GM12878 (cell line): Measurements from ENCODE around the gene TNK2. TPM values are rescaled to one million over a fixed set of nuclear protein-coding genes. Genes with fewer than 3 reads are reported as not detected.

Experiments
- ATAC-seq: fragments of 200-7000 bp; cut with Tn5 transposase; 3 replicates; pipeline ENCODE4 v1.9.1; 2020; ENCODE audit warnings: mild to moderate bottlenecking, moderate library complexity
- BruUV-seq: library from RNA; stranded (reverse); fragments of 400-500 nt; replicated peaks from 2 replicates; lab custom pipeline; 2021; lab: Mats Ljungman, UMichigan
- CTCF ChIA-PET: fragments of 300-600 bp; sonication (Branson Sonifier 250); formaldehyde crosslinking; extraction: SDS; loops from one replicate; lab custom pipeline; 2021; ENCODE audit warnings: inconsistent platforms; lab: Yijun Ruan, JAX
- POLR2A ChIA-PET: fragments of 350-600 bp; formaldehyde crosslinking; extraction: SDS; loops from one replicate; lab custom pipeline; 2021; ENCODE audit warnings: inconsistent platforms; lab: Charles Lee
- RAD21 ChIA-PET: fragments of 300-600 bp; sonication (Branson Sonifier 250); formaldehyde crosslinking; loops from one replicate; lab custom pipeline; 2023; ENCODE audit warnings: antibody characterized with exemption; ENCODE audit not compliant: unreplicated experiment; lab: Charles Lee
- SMC1A ChIA-PET: fragments of 300-600 bp; sonication (Branson Sonifier 250); formaldehyde crosslinking; loops from one replicate; lab custom pipeline; 2023; ENCODE audit not compliant: unreplicated experiment, uncharacterized antibody; lab: Charles Lee
- DNase-seq: peaks from one replicate; pipeline ENCODE4 v3.0.0-alpha.2; 2011; ENCODE audit warnings: low read depth, low spot score
- FAIRE-seq: peaks from 3 replicates; lab custom pipeline; 2011; peaks lifted over from hg19 to GRCh38; lab: Jason Lieb, UNC
- H2AFZ ChIP-seq: 2 replicates; pipeline ENCODE4 v1.6.0; 2011; ENCODE audit warnings: low read depth, low read length, control low read depth; ENCODE audit not compliant: control insufficient read depth
- H3K27ac ChIP-seq: 2 replicates; pipeline ENCODE4 v1.5.1; 2011; ENCODE audit warnings: control low read depth; ENCODE audit not compliant: control insufficient read depth, insufficient read depth
- H3K27me3 ChIP-seq, 2 experiments: replicated peaks in 1 of 2; 2 replicates each; pipeline versions ENCODE4 v1.6.0 to v1.6.1; 2011; ENCODE audit warnings: low read length in 1 of 2; ENCODE audit not compliant: control insufficient read depth in 2 of 2, insufficient read depth in 2 of 2
- H3K36me3 ChIP-seq, 2 experiments: 2 replicates each; pipeline ENCODE4 v1.5.1; 2011; ENCODE audit warnings: low read length in 1 of 2; ENCODE audit not compliant: control insufficient read depth in 2 of 2, insufficient read depth in 2 of 2
- H3K4me1 ChIP-seq: 2 replicates; pipeline ENCODE4 v1.6.1; 2011; ENCODE audit warnings: mild to moderate bottlenecking, low read length, moderate library complexity, mixed read lengths; ENCODE audit not compliant: control insufficient read depth, insufficient read depth
- H3K4me2 ChIP-seq: 2 replicates; pipeline ENCODE4 v1.6.0; 2011; ENCODE audit warnings: control low read depth; ENCODE audit not compliant: control insufficient read depth, insufficient read depth
- H3K4me3 ChIP-seq: fragments of 200-600 bp; sonication (generic); 2 replicates; pipeline ENCODE4 v1.5.1; 2016
- H3K79me2 ChIP-seq: 2 replicates; pipeline ENCODE4 v1.6.0; 2011; ENCODE audit warnings: low read length; ENCODE audit not compliant: control insufficient read depth, insufficient read depth
- H3K9ac ChIP-seq: 2 replicates; pipeline ENCODE4 v1.8.0; 2011; ENCODE audit warnings: low read length, control low read depth, mixed read lengths; ENCODE audit not compliant: control insufficient read depth, insufficient read depth
- H3K9me3 ChIP-seq: replicated peaks from 3 replicates; pipeline ENCODE4 v1.5.1; 2011; ENCODE audit warnings: mild to moderate bottlenecking, low read length; ENCODE audit not compliant: control insufficient read depth, insufficient read depth
- H4K20me1 ChIP-seq: 2 replicates; pipeline ENCODE4 v1.6.0; 2011; ENCODE audit not compliant: control insufficient read depth, insufficient read depth
- ATF7 ChIP-seq: fragments of 450-650 bp; IDR thresholded peaks from 2 replicates; pipeline ENCODE4 v1.6.1; 2016; ENCODE audit warnings: low read depth, mild to moderate bottlenecking
- BCL11A ChIP-seq: IDR thresholded peaks from 2 replicates; pipeline ENCODE4 v1.6.1; 2011; ENCODE audit warnings: low read depth, low read length
- CBFB ChIP-seq: IDR thresholded peaks from 2 replicates; pipeline ENCODE4 v1.6.1; 2016; ENCODE audit warnings: antibody characterized with exemption, low read depth
- DPF2 ChIP-seq: fragments of 450-650 bp; IDR thresholded peaks from 2 replicates; pipeline ENCODE4 v1.6.1; 2017; ENCODE audit warnings: mild to moderate bottlenecking
- EZH2 ChIP-seq: IDR thresholded peaks from 2 replicates; pipeline ENCODE4 v1.6.1; 2012; ENCODE audit warnings: low read depth, mild to moderate bottlenecking, control low read depth, inconsistent platforms, low read length, borderline replicate concordance; ENCODE audit not compliant: control insufficient read depth
- GATAD2B ChIP-seq: fragments of 450-650 bp; conservative IDR thresholded peaks from 2 replicates; pipeline ENCODE4 v1.6.1; 2017; ENCODE audit warnings: low read depth, mild to moderate bottlenecking, moderate library complexity
- HCFC1 ChIP-seq: fragments of 150-350 bp; IDR thresholded peaks from 2 replicates; pipeline ENCODE4 v1.6.1; 2014; ENCODE audit warnings: low read length
- HSF1 ChIP-seq: fragments of 150-350 bp; IDR thresholded peaks from 2 replicates; pipeline ENCODE4 v1.6.1; 2014; ENCODE audit warnings: mild to moderate bottlenecking, low read depth, low read length
- IRF5 ChIP-seq: fragments of 450-650 bp; IDR thresholded peaks from 2 replicates; pipeline ENCODE4 v1.6.1; 2017; ENCODE audit warnings: borderline replicate concordance
- MEF2A ChIP-seq: IDR thresholded peaks from 2 replicates; pipeline ENCODE4 v1.6.1; 2011; ENCODE audit warnings: low read depth, mild to moderate bottlenecking, low read length, moderate library complexity; ENCODE audit not compliant: insufficient read depth
- MXI1 ChIP-seq: fragments of 150-350 bp; IDR thresholded peaks from 2 replicates; pipeline ENCODE4 v1.6.1; 2011; ENCODE audit warnings: low read depth, mild to moderate bottlenecking, inconsistent platforms, low read length, improper control_type of control experiment
- MYC ChIP-seq: IDR thresholded peaks from 2 replicates; pipeline ENCODE4 v1.6.1; 2011; ENCODE audit warnings: mild to moderate bottlenecking, low read length, moderate library complexity, inconsistent platforms; ENCODE audit not compliant: insufficient read depth, insufficient replicate concordance, insufficient read length, severe bottlenecking
- NFYB ChIP-seq: IDR thresholded peaks from 2 replicates; pipeline ENCODE4 v1.6.1; 2011; ENCODE audit warnings: low read depth, mild to moderate bottlenecking, low read length, improper control_type of control experiment, moderate library complexity; ENCODE audit not compliant: insufficient read depth
- NR2C2 ChIP-seq: IDR thresholded peaks from 2 replicates; pipeline ENCODE4 v1.6.1; 2011; ENCODE audit warnings: borderline replicate concordance, low read depth; ENCODE audit not compliant: control insufficient read depth, insufficient read length
- PBX3 ChIP-seq: IDR thresholded peaks from 2 replicates; pipeline ENCODE4 v1.6.1; 2011; ENCODE audit warnings: mild to moderate bottlenecking, low read depth, low read length, moderate library complexity; ENCODE audit not compliant: insufficient replicate concordance
- SMAD1 ChIP-seq: fragments of 450-650 bp; IDR thresholded peaks from 2 replicates; pipeline ENCODE4 v1.6.1; 2018; ENCODE audit warnings: mild to moderate bottlenecking, low read depth; ENCODE audit not compliant: partially characterized antibody
- STAT1 ChIP-seq: fragments of 450-650 bp; conservative IDR thresholded peaks from 2 replicates; pipeline ENCODE4 v1.6.1; 2014; ENCODE audit warnings: antibody characterized with exemption, mild to moderate bottlenecking
- TAF1 ChIP-seq: IDR thresholded peaks from 2 replicates; pipeline ENCODE4 v1.6.1; 2011; ENCODE audit warnings: mild to moderate bottlenecking, low read depth, low read length, borderline replicate concordance
- YBX1 ChIP-seq: fragments of 450-650 bp; IDR thresholded peaks from 2 replicates; pipeline ENCODE4 v1.6.1; 2016; ENCODE audit warnings: antibody characterized with exemption
- ZNF207 ChIP-seq: fragments of 450-650 bp; IDR thresholded peaks from 2 replicates; pipeline ENCODE4 v1.6.1; 2014; ENCODE audit warnings: antibody characterized with exemption, mild to moderate bottlenecking, borderline replicate concordance
- WGBS: methylation state at CpG from one replicate; pipeline ENCODE4 v1.1.6; 2016; ENCODE audit warnings: low lambda C conversion rate; ENCODE audit not compliant: insufficient replicate concordance, insufficient coverage; ENCODE audit errors: missing lambda C conversion rate; 5-methylcytosine and 5-hydroxymethylcytosine counted together
- in situ Hi-C: fragments of 300-500 bp; cut with MboI; formaldehyde crosslinking; loops from 9 replicates; pipeline ENCODE4 v1.14.3; 2018; ENCODE audit warnings: mixed read lengths
- intact Hi-C: fragments of 100-400 bp; cut with micrococcal nuclease; formaldehyde crosslinking; loops from one replicate; pipeline ENCODE4 v1.14.2; 2022; ENCODE audit not compliant: unreplicated experiment
- polyA plus RNA-seq, 11 experiments: library from polyadenylated mRNA; depleted of rRNA in 4 of 11; unstranded in 6 of 11; stranded (reverse) in 5 of 11; fragments of >200 nt; fragmentation: Nextera tagmentation in 4 of 11; fragmentation: Illumina TruSeq in 1 of 11; extraction: Ambion mirVana in 4 of 11; extraction: Trizol in 1 of 11; gene quantifications; 1 replicate in 1 of 11; 2 replicates in 10 of 11; pipeline versions ENCODE4 v1.2.1 to v1.2.3, GENCODE V29; 2011 to 2016; ENCODE audit warnings: inconsistent platforms in 2 of 11, missing spikeins in 2 of 11, low read depth in 1 of 11
- total RNA-seq, 4 experiments: library from RNA; depleted of rRNA in 3 of 4; stranded (reverse); fragments of >200 nt in 3 of 4; fragmentation: Illumina TruSeq in 1 of 4; extraction: Trizol in 1 of 4; gene quantifications; 2 replicates each; pipeline versions ENCODE4 v1.2.1 to v1.2.3, GENCODE V29; 2013 to 2021

TNK2 gene
- total and polyA plus RNA-seq, 10 of the 15 experiments (the other 5 are each of a cell fraction or from before 2014, with no cell fraction given), result 0.13 to 47.8 (median 10.8) TPM

- ChIA-PET CTCF (interaction anchor here (0.5 to 9.3 kb wide), 24 partner anchors 10 to 659 kb away, joined by 3 to 173 read pairs (median 4); partner anchors contain the start of gene TNK2), SMC1A (interaction anchor here (0.9 to 4.9 kb wide), 7 partner anchors 8 to 61 kb away, joined by 3 to 68 read pairs (median 3); no protein-coding TSS in a partner anchor), RAD21 (interaction anchor here (1.2 to 1.3 kb wide), 5 partner anchors 34 to 55 kb away, joined by 3 to 12 read pairs (median 8); partner anchors contain the start of gene TNK2), POLR2A (interaction anchor here (1.0 to 1.2 kb wide), 2 partner anchors 34 to 37 kb away, joined by 3 read pairs; no protein-coding TSS in a partner anchor)
- TF ChIP-seq ATF7, result no peak
- TF ChIP-seq DPF2, result no peak
- no peak for TF ChIP-seq GATAD2B
- TF ChIP-seq ZNF207, result no peak
- TF ChIP-seq HSF1, result no peak
- no peak for TF ChIP-seq SMAD1
- TF ChIP-seq CBFB, result no peak
- no peak for TF ChIP-seq IRF5
- TF ChIP-seq BCL11A, result no peak
- no peak for TF ChIP-seq PBX3
- TF ChIP-seq MEF2A, result no peak
- TF ChIP-seq YBX1, result no peak
- no peak for TF ChIP-seq EZH2
- no peak for TF ChIP-seq TAF1
- TF ChIP-seq MYC, result no peak
- TF ChIP-seq NR2C2, result no peak
- TF ChIP-seq MXI1, result no peak
- TF ChIP-seq STAT1, result no peak
- no peak for TF ChIP-seq NFYB
- TF ChIP-seq HCFC1, result no peak
- no peaks in the 10 kb centered on the region for H3K4me1 ChIP-seq
- H3K27me3 ChIP-seq, result no peaks in the 10 kb centered on the region
- no peaks in the 10 kb centered on the region for H4K20me1 ChIP-seq
- H3K27ac ChIP-seq, result no peak overlapping the region
- no peaks in the 10 kb centered on the region for H3K79me2 ChIP-seq
- no peak overlapping the region for H3K4me2 ChIP-seq
- H2AFZ ChIP-seq, result no peak overlapping the region
- no peak for DNase-seq
- no peak overlapping the region for H3K9ac ChIP-seq
- FAIRE-seq, result no peak
- WGBS, result 77% methylated on average over 23 of the region's 23 CpGs
- H3K9me3 ChIP-seq, result no peaks in the 10 kb centered on the region
- in situ Hi-C loops, result loop anchor here (5.0 kb wide), 2 partner anchors 32 to 52 kb away; no protein-coding TSS in a partner anchor
- H3K4me3 ChIP-seq, result no peak overlapping the region
- BruUV-seq, result no TSS peak
- no peaks in the 10 kb centered on the region; a peak in 1 of 4 replicates for H3K36me3 ChIP-seq
- ATAC-seq, result no peak
- intact Hi-C loops, result loop anchor here (1.0 to 10.0 kb wide), 3 partner anchors 34 to 585 kb away; partner anchors contain the start of gene XXYLT1
Measured at GRCh38 chr3:195859846-195860411, 48.4 kb downstream of the TNK2 start.
